WTC11 (cell line): ENCODE measurements around the gene BTF3. TPM values are rescaled to one million over a fixed set of nuclear protein-coding genes. Genes with fewer than 3 reads are reported as not detected.

ENCODE experiments used
- ATAC-seq: fragments of 200-7000 bp; cut with Tn5 transposase; 2 replicates; pipeline ENCODE4 v1.10.0; 2021; ENCODE audit warnings: mild to moderate bottlenecking, moderate library complexity
- CTCF ChIA-PET: fragments of 300-600 bp; sonication (Branson Sonifier 250); formaldehyde crosslinking; loops from one replicate; lab custom pipeline; 2021; ENCODE audit warnings: antibody characterized with exemption; lab: Charles Lee
- POLR2A ChIA-PET: fragments of 350-600 bp; sonication (Branson Sonifier 250); formaldehyde crosslinking; loops from one replicate; lab custom pipeline; 2021; ENCODE audit warnings: antibody characterized with exemption; lab: Charles Lee
- DNase-seq: peaks from one replicate; pipeline ENCODE4 v3.0.0; 2021; ENCODE audit warnings: low spot score
- H3K27ac Mint-ChIP-seq: 2 replicates; pipeline ENCODE4 v1.8.0; 2021; ENCODE audit warnings: mixed read lengths
- H3K27me3 Mint-ChIP-seq: 2 replicates; pipeline ENCODE4 v1.8.0; 2021; ENCODE audit warnings: low read depth, mild to moderate bottlenecking, moderate library complexity, mixed read lengths
- H3K36me3 Mint-ChIP-seq: 2 replicates; pipeline ENCODE4 v1.8.0; 2021; ENCODE audit warnings: mixed read lengths
- H3K4me1 Mint-ChIP-seq: 2 replicates; pipeline ENCODE4 v1.8.0; 2022; ENCODE audit warnings: mixed read lengths
- H3K4me3 Mint-ChIP-seq: 2 replicates; pipeline ENCODE4 v1.8.0; 2021; ENCODE audit warnings: mild to moderate bottlenecking, moderate library complexity, mixed read lengths
- H3K9me3 Mint-ChIP-seq: 2 replicates; pipeline ENCODE4 v1.8.0; 2021; ENCODE audit warnings: mixed read lengths
- AFF4 ChIP-seq: sonication (generic); formaldehyde crosslinking; IDR thresholded peaks from 2 replicates; pipeline ENCODE4 v1.8.1; 2023; ENCODE audit warnings: mild to moderate bottlenecking, missing genetic modification reagents, borderline replicate concordance
- CDX4 ChIP-seq: fragments of 250-450 bp; sonication (Bioruptor Pico); IDR thresholded peaks from 2 replicates; pipeline ENCODE4 v1.9.0; 2021; ENCODE audit warnings: moderate library complexity, mild to moderate bottlenecking, inconsistent platforms, borderline replicate concordance
- EMX1 ChIP-seq: fragments of 250-450 bp; sonication (Bioruptor Pico); IDR thresholded peaks from 2 replicates; pipeline ENCODE4 v1.8.0; 2021; ENCODE audit warnings: mild to moderate bottlenecking
- ESRRA ChIP-seq: sonication (generic); formaldehyde crosslinking; IDR thresholded peaks from 2 replicates; pipeline ENCODE4 v1.8.1; 2022; ENCODE audit warnings: mild to moderate bottlenecking, missing genetic modification reagents, borderline replicate concordance
- ETV6 ChIP-seq: sonication (generic); formaldehyde crosslinking; IDR thresholded peaks from 2 replicates; pipeline ENCODE4 v1.8.1; 2022; ENCODE audit warnings: mild to moderate bottlenecking, missing genetic modification reagents
- FOXJ3 ChIP-seq: sonication (generic); formaldehyde crosslinking; IDR thresholded peaks from 2 replicates; pipeline ENCODE4 v1.9.0; 2021; ENCODE audit warnings: missing genetic modification reagents, mild to moderate bottlenecking, borderline replicate concordance
- FOXK1 ChIP-seq: sonication (generic); formaldehyde crosslinking; IDR thresholded peaks from 2 replicates; pipeline ENCODE4 v1.8.0; 2022; ENCODE audit warnings: mild to moderate bottlenecking, moderate library complexity, missing genetic modification reagents
- FOXP4 ChIP-seq: sonication (generic); formaldehyde crosslinking; IDR thresholded peaks from 2 replicates; pipeline ENCODE4 v1.8.0; 2022; ENCODE audit warnings: mild to moderate bottlenecking, missing genetic modification reagents
- NFATC4 ChIP-seq: fragments of 250-450 bp; sonication (Bioruptor Pico); IDR thresholded peaks from 2 replicates; pipeline ENCODE4 v1.9.0; 2021; ENCODE audit warnings: mild to moderate bottlenecking
- NR1H2 ChIP-seq: sonication (generic); formaldehyde crosslinking; IDR thresholded peaks from 2 replicates; pipeline ENCODE4 v1.9.0; 2021; ENCODE audit warnings: mild to moderate bottlenecking, moderate library complexity, missing genetic modification reagents
- NR2C2 ChIP-seq: sonication (generic); formaldehyde crosslinking; IDR thresholded peaks from 2 replicates; pipeline ENCODE4 v1.8.0; 2022; ENCODE audit warnings: mild to moderate bottlenecking, missing genetic modification reagents
- PRRX2 ChIP-seq: fragments of 250-450 bp; sonication (Bioruptor Pico); IDR thresholded peaks from 2 replicates; pipeline ENCODE4 v1.8.0; 2021; ENCODE audit warnings: mild to moderate bottlenecking
- SMAD3 ChIP-seq: sonication (generic); formaldehyde crosslinking; IDR thresholded peaks from 2 replicates; pipeline ENCODE4 v1.8.0; 2022; ENCODE audit warnings: missing genetic modification reagents, mild to moderate bottlenecking, borderline replicate concordance
- STAT6 ChIP-seq: sonication (generic); formaldehyde crosslinking; conservative IDR thresholded peaks from 2 replicates; pipeline ENCODE4 v1.8.1; 2023; ENCODE audit warnings: mild to moderate bottlenecking, low read depth, missing genetic modification reagents, moderate library complexity
- ZNF219 ChIP-seq: sonication (generic); formaldehyde crosslinking; IDR thresholded peaks from 2 replicates; pipeline ENCODE4 v1.8.0; 2023; ENCODE audit warnings: missing genetic modification reagents, mild to moderate bottlenecking, borderline replicate concordance
- ZNF263 ChIP-seq: sonication (generic); formaldehyde crosslinking; IDR thresholded peaks from 2 replicates; pipeline ENCODE4 v1.8.1; 2022; ENCODE audit warnings: low read depth, mild to moderate bottlenecking, moderate library complexity, missing genetic modification reagents
- ZNF423 ChIP-seq: fragments of 250-450 bp; sonication (Bioruptor Pico); IDR thresholded peaks from 2 replicates; pipeline ENCODE4 v2.1.2; 2022; ENCODE audit warnings: mild to moderate bottlenecking, moderate library complexity
- ZNF532 ChIP-seq: fragments of 250-450 bp; sonication (Bioruptor Pico); IDR thresholded peaks from 2 replicates; pipeline ENCODE4 v1.9.0; 2021; ENCODE audit warnings: mild to moderate bottlenecking, borderline replicate concordance
- total RNA-seq: library from RNA; stranded (reverse); gene quantifications from 3 replicates; pipeline ENCODE4 v1.2.3, GENCODE V29; 2021
- TF ChIP-seq, protein P1 (sequence below): sonication (generic); formaldehyde crosslinking; IDR thresholded peaks from 2 replicates; pipeline ENCODE4 v1.8.1; 2022; ENCODE audit warnings: missing genetic modification reagents, borderline replicate concordance
- TF ChIP-seq, protein P2 (sequence below): sonication (generic); formaldehyde crosslinking; IDR thresholded peaks from 2 replicates; pipeline ENCODE4 v1.8.1; 2023; ENCODE audit warnings: mild to moderate bottlenecking, missing genetic modification reagents, moderate library complexity

The BTF3 gene
- total RNA-seq, 1 experiment from 2014 or later = 736 TPM

- TF ChIP-seq NR2C2 (CRISPR knock-in tag) = no peak
These were observed 36.7 kb downstream of the BTF3 start (continued) for GRCh38 chr5:73534971-73535370.

GRCh38 chr5:73539730-73540129, 41.5 kb downstream of the BTF3 start:
- no peak for ATAC-seq
- no peaks in the 10 kb centered on the region for H3K36me3 Mint-ChIP-seq
- no peak overlapping the region for H3K27ac Mint-ChIP-seq
- H3K9me3 Mint-ChIP-seq = peaks cover 6% of the 10 kb centered on the region
- peaks cover 20% of the 10 kb centered on the region for H3K4me1 Mint-ChIP-seq
- H3K4me3 Mint-ChIP-seq = no peak overlapping the region
- ChIA-PET CTCF (interaction anchor here (0.9 to 1.7 kb wide), 2 partner anchors 19 to 53 kb away, joined by 3 to 7 read pairs; no protein-coding TSS in a partner anchor), POLR2A (no interaction called here)
- DNase-seq = no peak
- H3K27me3 Mint-ChIP-seq = no peaks in the 10 kb centered on the region; the same call in 1 of the 2 replicates
- no peak for TF ChIP-seq PRRX2 (CRISPR knock-in tag)
- no peak for TF ChIP-seq ESRRA
- no peak for TF ChIP-seq ZNF263 (CRISPR knock-in tag)
- TF ChIP-seq, protein P1, sequence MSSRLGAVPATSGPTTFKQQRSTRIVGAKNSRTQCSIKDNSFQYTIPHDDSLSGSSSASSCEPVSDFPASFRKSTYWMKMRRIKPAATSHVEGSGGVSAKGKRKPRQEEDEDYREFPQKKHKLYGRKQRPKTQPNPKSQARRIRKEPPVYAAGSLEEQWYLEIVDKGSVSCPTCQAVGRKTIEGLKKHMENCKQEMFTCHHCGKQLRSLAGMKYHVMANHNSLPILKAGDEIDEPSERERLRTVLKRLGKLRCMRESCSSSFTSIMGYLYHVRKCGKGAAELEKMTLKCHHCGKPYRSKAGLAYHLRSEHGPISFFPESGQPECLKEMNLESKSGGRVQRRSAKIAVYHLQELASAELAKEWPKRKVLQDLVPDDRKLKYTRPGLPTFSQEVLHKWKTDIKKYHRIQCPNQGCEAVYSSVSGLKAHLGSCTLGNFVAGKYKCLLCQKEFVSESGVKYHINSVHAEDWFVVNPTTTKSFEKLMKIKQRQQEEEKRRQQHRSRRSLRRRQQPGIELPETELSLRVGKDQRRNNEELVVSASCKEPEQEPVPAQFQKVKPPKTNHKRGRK (CRISPR knock-in tag) = no peak
- TF ChIP-seq NR1H2 (CRISPR knock-in tag) = no peak
- no peak for TF ChIP-seq EMX1 (CRISPR knock-in tag)
- no peak for TF ChIP-seq FOXP4
- TF ChIP-seq CDX4 (CRISPR knock-in tag) = no peak
- no peak for TF ChIP-seq ZNF532
- no peak for TF ChIP-seq ETV6 (CRISPR knock-in tag)
- TF ChIP-seq STAT6 (CRISPR knock-in tag) = no peak
- no peak for TF ChIP-seq ZNF219 (CRISPR knock-in tag)
- TF ChIP-seq SMAD3 (CRISPR knock-in tag) = no peak
- TF ChIP-seq, protein P2, sequence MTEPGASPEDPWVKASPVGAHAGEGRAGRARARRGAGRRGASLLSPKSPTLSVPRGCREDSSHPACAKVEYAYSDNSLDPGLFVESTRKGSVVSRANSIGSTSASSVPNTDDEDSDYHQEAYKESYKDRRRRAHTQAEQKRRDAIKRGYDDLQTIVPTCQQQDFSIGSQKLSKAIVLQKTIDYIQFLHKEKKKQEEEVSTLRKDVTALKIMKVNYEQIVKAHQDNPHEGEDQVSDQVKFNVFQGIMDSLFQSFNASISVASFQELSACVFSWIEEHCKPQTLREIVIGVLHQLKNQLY (CRISPR knock-in tag) = no peak
- no peak for TF ChIP-seq FOXK1
- no peak for TF ChIP-seq ZNF423 (CRISPR knock-in tag)
- TF ChIP-seq AFF4 = no peak
- TF ChIP-seq NFATC4 (CRISPR knock-in tag) = no peak
- no peak for TF ChIP-seq FOXJ3 (CRISPR knock-in tag)
